GM12878 (cell line): ENCODE results near the gene GIMAP8. TPM values are rescaled to one million over a fixed set of nuclear protein-coding genes. Genes with fewer than 3 reads are reported as not detected.

Experiments used
- ATAC-seq: fragments of 200-7000 bp; cut with Tn5 transposase; 3 replicates; pipeline ENCODE4 v1.9.1; 2020; ENCODE audit warnings: mild to moderate bottlenecking, moderate library complexity
- BruUV-seq: library from RNA; stranded (reverse); fragments of 400-500 nt; replicated peaks from 2 replicates; lab custom pipeline; 2021; lab: Mats Ljungman, UMichigan
- CTCF ChIA-PET: fragments of 300-600 bp; sonication (Branson Sonifier 250); formaldehyde crosslinking; extraction: SDS; loops from one replicate; lab custom pipeline; 2021; ENCODE audit warnings: inconsistent platforms; lab: Yijun Ruan, JAX
- POLR2A ChIA-PET: fragments of 350-600 bp; formaldehyde crosslinking; extraction: SDS; loops from one replicate; lab custom pipeline; 2021; ENCODE audit warnings: inconsistent platforms; lab: Charles Lee
- RAD21 ChIA-PET: fragments of 300-600 bp; sonication (Branson Sonifier 250); formaldehyde crosslinking; loops from one replicate; lab custom pipeline; 2023; ENCODE audit warnings: antibody characterized with exemption; ENCODE audit not compliant: unreplicated experiment; lab: Charles Lee
- SMC1A ChIA-PET: fragments of 300-600 bp; sonication (Branson Sonifier 250); formaldehyde crosslinking; loops from one replicate; lab custom pipeline; 2023; ENCODE audit not compliant: unreplicated experiment, uncharacterized antibody; lab: Charles Lee
- DNase-seq: peaks from one replicate; pipeline ENCODE4 v3.0.0-alpha.2; 2011; ENCODE audit warnings: low read depth, low spot score
- FAIRE-seq: peaks from 3 replicates; lab custom pipeline; 2011; peaks lifted over from hg19 to GRCh38; lab: Jason Lieb, UNC
- H2AFZ ChIP-seq: 2 replicates; pipeline ENCODE4 v1.6.0; 2011; ENCODE audit warnings: low read depth, low read length, control low read depth; ENCODE audit not compliant: control insufficient read depth
- H3K27ac ChIP-seq: 2 replicates; pipeline ENCODE4 v1.5.1; 2011; ENCODE audit warnings: control low read depth; ENCODE audit not compliant: control insufficient read depth, insufficient read depth
- H3K27me3 ChIP-seq, 2 experiments: replicated peaks in 1 of 2; 2 replicates each; pipeline versions ENCODE4 v1.6.0 to v1.6.1; 2011; ENCODE audit warnings: low read length in 1 of 2; ENCODE audit not compliant: control insufficient read depth in 2 of 2, insufficient read depth in 2 of 2
- H3K36me3 ChIP-seq, 2 experiments: 2 replicates each; pipeline ENCODE4 v1.5.1; 2011; ENCODE audit warnings: low read length in 1 of 2; ENCODE audit not compliant: control insufficient read depth in 2 of 2, insufficient read depth in 2 of 2
- H3K4me1 ChIP-seq: 2 replicates; pipeline ENCODE4 v1.6.1; 2011; ENCODE audit warnings: mild to moderate bottlenecking, low read length, moderate library complexity, mixed read lengths; ENCODE audit not compliant: control insufficient read depth, insufficient read depth
- H3K4me2 ChIP-seq: 2 replicates; pipeline ENCODE4 v1.6.0; 2011; ENCODE audit warnings: control low read depth; ENCODE audit not compliant: control insufficient read depth, insufficient read depth
- H3K4me3 ChIP-seq: fragments of 200-600 bp; sonication (generic); 2 replicates; pipeline ENCODE4 v1.5.1; 2016
- H3K79me2 ChIP-seq: 2 replicates; pipeline ENCODE4 v1.6.0; 2011; ENCODE audit warnings: low read length; ENCODE audit not compliant: control insufficient read depth, insufficient read depth
- H3K9ac ChIP-seq: 2 replicates; pipeline ENCODE4 v1.8.0; 2011; ENCODE audit warnings: low read length, control low read depth, mixed read lengths; ENCODE audit not compliant: control insufficient read depth, insufficient read depth
- H3K9me3 ChIP-seq: replicated peaks from 3 replicates; pipeline ENCODE4 v1.5.1; 2011; ENCODE audit warnings: mild to moderate bottlenecking, low read length; ENCODE audit not compliant: control insufficient read depth, insufficient read depth
- H4K20me1 ChIP-seq: 2 replicates; pipeline ENCODE4 v1.6.0; 2011; ENCODE audit not compliant: control insufficient read depth, insufficient read depth
- KAT2A ChIP-seq: conservative IDR thresholded peaks from 2 replicates; pipeline ENCODE4 v1.6.1; 2011; ENCODE audit warnings: low read depth, low read length; ENCODE audit not compliant: control insufficient read depth
- RELA ChIP-seq: fragments of 450-650 bp; IDR thresholded peaks from 2 replicates; pipeline ENCODE4 v1.8.0; 2014; ENCODE audit warnings: borderline replicate concordance; ENCODE audit not compliant: partially characterized antibody
- TCF3 ChIP-seq: IDR thresholded peaks from 2 replicates; pipeline ENCODE4 v1.6.1; 2012; ENCODE audit warnings: low read depth, mild to moderate bottlenecking, low read length, borderline replicate concordance; ENCODE audit not compliant: insufficient read depth
- WRNIP1 ChIP-seq: IDR thresholded peaks from 2 replicates; pipeline ENCODE4 v1.6.1; 2011; ENCODE audit warnings: low read depth, low read length, improper control_type of control experiment, borderline replicate concordance
- ZZZ3 ChIP-seq: IDR thresholded peaks from 2 replicates; pipeline ENCODE4 v1.6.1; 2011; ENCODE audit warnings: low read depth; ENCODE audit not compliant: control insufficient read depth, insufficient read length
- WGBS: methylation state at CpG from one replicate; pipeline ENCODE4 v1.1.6; 2016; ENCODE audit warnings: low lambda C conversion rate; ENCODE audit not compliant: insufficient replicate concordance, insufficient coverage; ENCODE audit errors: missing lambda C conversion rate; 5-methylcytosine and 5-hydroxymethylcytosine counted together
- in situ Hi-C: fragments of 300-500 bp; cut with MboI; formaldehyde crosslinking; loops from 9 replicates; pipeline ENCODE4 v1.14.3; 2018; ENCODE audit warnings: mixed read lengths
- intact Hi-C: fragments of 100-400 bp; cut with micrococcal nuclease; formaldehyde crosslinking; loops from one replicate; pipeline ENCODE4 v1.14.2; 2022; ENCODE audit not compliant: unreplicated experiment
- polyA plus RNA-seq, 11 experiments: library from polyadenylated mRNA; depleted of rRNA in 4 of 11; unstranded in 6 of 11; stranded (reverse) in 5 of 11; fragments of >200 nt; fragmentation: Nextera tagmentation in 4 of 11; fragmentation: Illumina TruSeq in 1 of 11; extraction: Ambion mirVana in 4 of 11; extraction: Trizol in 1 of 11; gene quantifications; 1 replicate in 1 of 11; 2 replicates in 10 of 11; pipeline versions ENCODE4 v1.2.1 to v1.2.3, GENCODE V29; 2011 to 2016; ENCODE audit warnings: inconsistent platforms in 2 of 11, missing spikeins in 2 of 11, low read depth in 1 of 11
- total RNA-seq, 4 experiments: library from RNA; depleted of rRNA in 3 of 4; stranded (reverse); fragments of >200 nt in 3 of 4; fragmentation: Illumina TruSeq in 1 of 4; extraction: Trizol in 1 of 4; gene quantifications; 2 replicates each; pipeline versions ENCODE4 v1.2.1 to v1.2.3, GENCODE V29; 2013 to 2021
- TF ChIP-seq, protein P1 (sequence below): fragments of 150-350 bp; IDR thresholded peaks from 2 replicates; pipeline ENCODE4 v1.6.1; 2016; ENCODE audit warnings: low read depth, low read length
- TF ChIP-seq, protein P2 (sequence below): fragments of 450-650 bp; IDR thresholded peaks from 2 replicates; pipeline ENCODE4 v1.6.1; 2017; ENCODE audit warnings: borderline replicate concordance
- TF ChIP-seq, protein P3 (sequence below): IDR thresholded peaks from 2 replicates; pipeline ENCODE4 v1.6.1; 2012; ENCODE audit warnings: low read depth, low read length, improper control_type of control experiment

The GIMAP8 gene
- total and polyA plus RNA-seq, 10 of the 15 experiments (the other 5 are each of a cell fraction or from before 2014, with no cell fraction given) = 0.66 to 9.7 (median 4.7) TPM

DNA sequence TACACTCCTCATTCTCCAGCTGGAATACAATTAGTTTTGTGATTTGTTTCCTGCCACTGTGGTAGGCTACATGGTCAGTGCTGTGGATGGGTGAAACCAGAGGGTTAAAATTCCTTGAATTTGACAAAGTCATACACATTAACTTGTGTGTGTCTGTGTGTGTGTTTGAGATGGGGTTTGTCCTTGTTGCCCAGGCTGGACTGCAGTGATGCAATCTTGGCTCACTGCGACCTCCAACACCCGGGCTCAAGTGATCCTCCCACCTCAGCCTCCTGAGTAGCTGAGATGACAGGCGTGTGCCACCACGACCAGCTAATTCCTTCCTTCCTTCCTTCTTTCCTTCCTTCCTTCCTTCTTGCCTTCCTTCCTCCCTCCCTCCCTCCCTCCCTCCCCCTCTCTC, 24.8 kb upstream of the GIMAP8 start:
- Histone ChIP-seq H3K79me2 (no peaks in the 10 kb centered on the region), H3K27ac (no peak overlapping the region), H3K4me1 (peaks cover 12% of the 10 kb centered on the region), H3K36me3 (no peaks in the 10 kb centered on the region), H3K4me3 (no peak overlapping the region), H3K4me2 (no peak overlapping the region), H2AFZ (no peak overlapping the region), H4K20me1 (no peaks in the 10 kb centered on the region), H3K9ac (no peak overlapping the region), H3K9me3 (no peaks in the 10 kb centered on the region), H3K27me3 (no peaks in the 10 kb centered on the region)
- no peak for ATAC-seq
- ChIA-PET POLR2A (no interaction called here), RAD21 (no interaction called here), SMC1A (interaction anchor here (0.6 kb wide), 1 partner anchor 1580 kb away, joined by 3 read pairs; no protein-coding TSS in a partner anchor), CTCF (interaction anchor here (1.3 kb wide), 1 partner anchor 70 kb away, joined by 5 read pairs; no protein-coding TSS in a partner anchor)
- in situ Hi-C loops = no loop called here
- no peak for FAIRE-seq
- intact Hi-C loops = no loop called here
- no TSS peak for BruUV-seq
- 49% methylated on average over 4 of the region's 4 CpGs for WGBS
- no peak for TF ChIP-seq TCF3
- TF ChIP-seq, protein P1, sequence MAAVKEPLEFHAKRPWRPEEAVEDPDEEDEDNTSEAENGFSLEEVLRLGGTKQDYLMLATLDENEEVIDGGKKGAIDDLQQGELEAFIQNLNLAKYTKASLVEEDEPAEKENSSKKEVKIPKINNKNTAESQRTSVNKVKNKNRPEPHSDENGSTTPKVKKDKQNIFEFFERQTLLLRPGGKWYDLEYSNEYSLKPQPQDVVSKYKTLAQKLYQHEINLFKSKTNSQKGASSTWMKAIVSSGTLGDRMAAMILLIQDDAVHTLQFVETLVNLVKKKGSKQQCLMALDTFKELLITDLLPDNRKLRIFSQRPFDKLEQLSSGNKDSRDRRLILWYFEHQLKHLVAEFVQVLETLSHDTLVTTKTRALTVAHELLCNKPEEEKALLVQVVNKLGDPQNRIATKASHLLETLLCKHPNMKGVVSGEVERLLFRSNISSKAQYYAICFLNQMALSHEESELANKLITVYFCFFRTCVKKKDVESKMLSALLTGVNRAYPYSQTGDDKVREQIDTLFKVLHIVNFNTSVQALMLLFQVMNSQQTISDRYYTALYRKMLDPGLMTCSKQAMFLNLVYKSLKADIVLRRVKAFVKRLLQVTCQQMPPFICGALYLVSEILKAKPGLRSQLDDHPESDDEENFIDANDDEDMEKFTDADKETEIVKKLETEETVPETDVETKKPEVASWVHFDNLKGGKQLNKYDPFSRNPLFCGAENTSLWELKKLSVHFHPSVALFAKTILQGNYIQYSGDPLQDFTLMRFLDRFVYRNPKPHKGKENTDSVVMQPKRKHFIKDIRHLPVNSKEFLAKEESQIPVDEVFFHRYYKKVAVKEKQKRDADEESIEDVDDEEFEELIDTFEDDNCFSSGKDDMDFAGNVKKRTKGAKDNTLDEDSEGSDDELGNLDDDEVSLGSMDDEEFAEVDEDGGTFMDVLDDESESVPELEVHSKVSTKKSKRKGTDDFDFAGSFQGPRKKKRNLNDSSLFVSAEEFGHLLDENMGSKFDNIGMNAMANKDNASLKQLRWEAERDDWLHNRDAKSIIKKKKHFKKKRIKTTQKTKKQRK = no peak
- no peak for TF ChIP-seq WRNIP1
- no peak for TF ChIP-seq ZZZ3
- TF ChIP-seq RELA = no peak
- TF ChIP-seq, protein P2, sequence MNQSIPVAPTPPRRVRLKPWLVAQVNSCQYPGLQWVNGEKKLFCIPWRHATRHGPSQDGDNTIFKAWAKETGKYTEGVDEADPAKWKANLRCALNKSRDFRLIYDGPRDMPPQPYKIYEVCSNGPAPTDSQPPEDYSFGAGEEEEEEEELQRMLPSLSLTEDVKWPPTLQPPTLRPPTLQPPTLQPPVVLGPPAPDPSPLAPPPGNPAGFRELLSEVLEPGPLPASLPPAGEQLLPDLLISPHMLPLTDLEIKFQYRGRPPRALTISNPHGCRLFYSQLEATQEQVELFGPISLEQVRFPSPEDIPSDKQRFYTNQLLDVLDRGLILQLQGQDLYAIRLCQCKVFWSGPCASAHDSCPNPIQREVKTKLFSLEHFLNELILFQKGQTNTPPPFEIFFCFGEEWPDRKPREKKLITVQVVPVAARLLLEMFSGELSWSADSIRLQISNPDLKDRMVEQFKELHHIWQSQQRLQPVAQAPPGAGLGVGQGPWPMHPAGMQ = no peak
- TF ChIP-seq, protein P3, sequence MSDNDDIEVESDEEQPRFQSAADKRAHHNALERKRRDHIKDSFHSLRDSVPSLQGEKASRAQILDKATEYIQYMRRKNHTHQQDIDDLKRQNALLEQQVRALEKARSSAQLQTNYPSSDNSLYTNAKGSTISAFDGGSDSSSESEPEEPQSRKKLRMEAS = no peak
- TF ChIP-seq KAT2A = no peak
- DNase-seq = no peak
